Activated CD4-positive, alpha-beta T cell treated with anti-CD3 and anti-CD28 coated beads for 48 hours (primary cell): Measurements from ENCODE around the gene CT45A8.
A peak's percentile ranks its signal among the peaks of the same experiment; 100 is the strongest.
"Not testable (repeated sequence)": the region's sequence is repeated elsewhere in the genome, so short reads cannot be mapped to it uniquely, and the experiment has no call there.

ENCODE experiments used
- DNase-seq: peaks from one replicate; pipeline ENCODE4 v3.0.0-alpha.2; 2020

CT45A8 gene

DNA sequence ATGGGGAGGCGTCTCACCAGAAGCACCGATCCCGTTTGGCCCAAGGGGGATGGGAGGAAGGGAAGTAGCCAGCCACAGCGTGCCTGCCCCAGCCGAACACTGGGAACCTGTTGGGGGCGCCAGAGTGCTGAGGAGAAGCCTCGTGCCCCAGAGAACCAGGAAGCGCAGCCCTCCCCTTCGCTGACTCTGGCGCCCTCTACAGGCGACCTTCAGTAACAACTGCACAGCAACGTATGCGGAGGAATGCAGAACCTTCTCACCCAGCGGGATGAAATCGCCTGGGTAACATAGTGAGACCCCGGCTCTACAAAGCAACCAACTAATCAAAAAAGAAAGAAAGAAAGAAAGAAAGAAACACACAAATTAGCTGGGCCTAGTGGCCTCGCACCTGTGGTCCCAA lies at the start of gene CT45A8:
Gene CT45A8, minus strand, starts transcription at position 101 of the 400 bp plus-strand sequence. CDS start 3,755 bp downstream, outside the sequence.
- DNase-seq: not testable (repeated sequence)

- no peak for DNase-seq
Measured at GRCh38 chrX:135893294-135893817, 39.0 kb upstream of the CT45A8 start, which contains the start of the genes CT45A10 and SAGE1. Gene CT45A10, minus strand, starts transcription at chrX:135893444. Its CDS starts 8,100 bp downstream, at chrX:135885344. Gene SAGE1, plus strand, starts transcription at chrX:135893716. Its CDS starts 2,527 bp downstream, at chrX:135896243.

- DNase-seq: no peak
Measured at GRCh38 chrX:135892781-135893180, 38.4 kb upstream of the CT45A8 start.

- no peak for DNase-seq
Measured at GRCh38 chrX:135890087-135890585, 35.8 kb upstream of the CT45A8 start.

DNA sequence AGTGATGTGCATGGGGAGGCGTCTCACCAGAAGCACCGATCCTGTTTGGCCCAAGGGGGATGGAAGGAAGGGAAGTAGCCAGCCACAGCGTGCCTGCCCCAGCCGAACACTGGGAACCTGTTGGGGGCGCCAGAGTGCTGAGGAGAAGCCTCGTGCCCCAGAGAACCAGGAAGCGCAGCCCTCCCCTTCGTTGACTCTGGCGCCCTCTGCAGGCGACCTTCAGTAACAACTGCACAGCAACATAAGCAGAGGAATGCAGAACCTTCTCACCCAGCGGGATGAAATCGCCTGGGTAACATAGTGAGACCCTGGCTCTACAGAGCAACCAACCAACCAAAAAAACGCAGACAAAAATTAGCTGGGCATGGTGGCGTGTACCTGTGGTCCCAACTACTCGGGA lies 34.6 kb upstream of the CT45A8 start:
- DNase-seq: peak; percentile 70

DNA sequence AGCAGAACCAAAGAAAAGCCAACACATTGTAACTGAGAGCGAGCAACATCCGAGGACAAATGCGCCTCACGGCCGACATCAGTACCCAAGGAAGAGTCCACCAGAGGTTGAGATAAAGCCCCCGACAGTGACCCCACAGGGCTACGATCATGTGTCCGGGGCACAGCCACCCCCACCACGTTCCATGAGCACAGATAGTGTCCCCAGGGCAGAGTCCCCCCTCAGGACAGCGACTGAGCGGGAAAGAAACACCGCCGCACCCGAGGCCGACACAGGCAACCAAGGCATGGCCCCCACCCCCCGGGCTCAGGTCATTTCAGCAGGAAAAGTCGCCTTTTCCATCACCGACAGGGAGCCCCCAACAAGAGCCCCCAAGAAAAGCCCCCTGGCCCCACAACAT lies 33.9 kb upstream of the CT45A8 start:
- DNase-seq: not testable (repeated sequence)

DNA sequence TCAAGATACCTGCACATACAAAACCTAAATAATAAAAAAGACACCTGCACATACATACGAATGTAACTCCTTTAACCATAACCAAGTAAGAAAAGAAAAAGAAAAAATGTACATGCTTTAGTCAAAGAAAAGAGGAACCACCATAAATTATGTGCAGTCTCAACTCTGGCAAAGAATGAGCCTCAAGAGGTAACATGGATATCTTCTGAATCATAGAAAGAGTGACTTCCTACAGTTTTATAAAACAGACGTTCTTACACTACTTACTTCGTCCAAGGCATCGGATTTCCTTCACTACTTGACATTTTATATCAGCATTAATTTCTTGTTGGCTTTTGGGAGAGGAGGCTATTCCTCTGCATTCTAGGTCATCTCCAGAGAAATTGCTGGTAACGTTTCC lies 28.4 kb upstream of the CT45A8 start:
- not testable (repeated sequence) for DNase-seq

GRCh38 chrX:135871712-135872111 lies 17.4 kb upstream of the CT45A8 start, which contains the start of gene CT45A9:
Gene CT45A9, minus strand, starts transcription at chrX:135871812. Its CDS starts 3,751 bp downstream, at chrX:135868061.
- DNase-seq: not testable (repeated sequence)

DNA sequence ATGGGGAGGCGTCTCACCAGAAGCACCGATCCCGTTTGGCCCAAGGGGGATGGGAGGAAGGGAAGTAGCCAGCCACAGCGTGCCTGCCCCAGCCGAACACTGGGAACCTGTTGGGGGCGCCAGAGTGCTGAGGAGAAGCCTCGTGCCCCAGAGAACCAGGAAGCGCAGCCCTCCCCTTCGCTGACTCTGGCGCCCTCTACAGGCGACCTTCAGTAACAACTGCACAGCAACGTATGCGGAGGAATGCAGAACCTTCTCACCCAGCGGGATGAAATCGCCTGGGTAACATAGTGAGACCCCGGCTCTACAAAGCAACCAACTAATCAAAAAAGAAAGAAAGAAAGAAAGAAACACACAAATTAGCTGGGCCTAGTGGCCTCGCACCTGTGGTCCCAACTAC lies 17.2 kb downstream of the CT45A8 start, which contains the start of gene CT45A7:
Gene CT45A7, minus strand, starts transcription at position 101 of the 400 bp plus-strand sequence. CDS start 3,747 bp downstream, outside the sequence.
- not testable (repeated sequence) for DNase-seq

DNA sequence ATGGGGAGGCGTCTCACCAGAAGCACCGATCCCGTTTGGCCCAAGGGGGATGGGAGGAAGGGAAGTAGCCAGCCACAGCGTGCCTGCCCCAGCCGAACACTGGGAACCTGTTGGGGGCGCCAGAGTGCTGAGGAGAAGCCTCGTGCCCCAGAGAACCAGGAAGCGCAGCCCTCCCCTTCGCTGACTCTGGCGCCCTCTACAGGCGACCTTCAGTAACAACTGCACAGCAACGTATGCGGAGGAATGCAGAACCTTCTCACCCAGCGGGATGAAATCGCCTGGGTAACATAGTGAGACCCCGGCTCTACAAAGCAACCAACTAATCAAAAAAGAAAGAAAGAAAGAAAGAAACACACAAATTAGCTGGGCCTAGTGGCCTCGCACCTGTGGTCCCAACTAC lies 34.4 kb downstream of the CT45A8 start, which contains the start of gene CT45A2:
Gene CT45A2, minus strand, starts transcription at position 101 of the 400 bp plus-strand sequence. CDS start 3,747 bp downstream, outside the sequence.
- DNase-seq: not testable (repeated sequence)

DNA sequence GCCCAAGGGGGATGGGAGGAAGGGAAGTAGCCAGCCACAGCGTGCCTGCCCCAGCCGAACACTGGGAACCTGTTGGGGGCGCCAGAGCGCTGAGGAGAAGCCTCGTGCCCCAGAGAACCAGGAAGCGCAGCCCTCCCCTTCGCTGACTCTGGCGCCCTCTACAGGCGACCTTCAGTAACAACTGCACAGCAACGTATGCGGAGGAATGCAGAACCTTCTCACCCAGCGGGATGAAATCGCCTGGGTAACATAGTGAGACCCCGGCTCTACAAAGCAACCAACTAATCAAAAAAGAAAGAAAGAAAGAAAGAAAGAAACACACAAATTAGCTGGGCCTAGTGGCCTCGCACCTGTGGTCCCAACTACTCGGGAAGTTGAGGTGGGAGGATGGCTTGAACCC lies 51.7 kb downstream of the CT45A8 start, which contains the start of gene CT45A6:
Gene CT45A6, minus strand, starts transcription at position 101 of the 400 bp plus-strand sequence. CDS start 3,794 bp downstream, outside the sequence.
- not testable (repeated sequence) for DNase-seq
